ENCODE results near the gene ARL5C.
"Not testable (repeated sequence)": the region's sequence is repeated elsewhere in the genome, so short reads cannot be mapped to it uniquely, and the experiment has no call there.

The ARL5C gene

DNA sequence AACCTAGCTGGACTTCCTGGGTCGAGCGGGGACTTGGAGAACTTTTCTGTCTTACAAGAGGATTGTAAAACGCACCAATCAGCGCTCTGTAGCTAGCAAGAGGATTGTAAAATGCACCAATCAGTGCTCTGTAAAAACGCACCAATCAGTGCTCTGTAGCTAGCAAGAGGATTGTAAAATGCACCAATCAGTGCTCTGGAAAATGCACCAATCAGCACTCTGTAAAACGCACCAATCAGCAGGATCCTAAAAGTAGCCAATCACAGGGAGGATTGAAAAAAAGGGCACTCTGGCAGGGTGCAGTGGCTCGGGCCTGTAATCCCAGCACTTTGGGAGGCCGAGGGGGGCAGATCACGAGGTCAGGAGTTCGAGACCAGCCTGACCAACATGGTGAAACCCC is 2.5 kb upstream of the ARL5C start:
- DNase-seq = not testable (repeated sequence)

DNA sequence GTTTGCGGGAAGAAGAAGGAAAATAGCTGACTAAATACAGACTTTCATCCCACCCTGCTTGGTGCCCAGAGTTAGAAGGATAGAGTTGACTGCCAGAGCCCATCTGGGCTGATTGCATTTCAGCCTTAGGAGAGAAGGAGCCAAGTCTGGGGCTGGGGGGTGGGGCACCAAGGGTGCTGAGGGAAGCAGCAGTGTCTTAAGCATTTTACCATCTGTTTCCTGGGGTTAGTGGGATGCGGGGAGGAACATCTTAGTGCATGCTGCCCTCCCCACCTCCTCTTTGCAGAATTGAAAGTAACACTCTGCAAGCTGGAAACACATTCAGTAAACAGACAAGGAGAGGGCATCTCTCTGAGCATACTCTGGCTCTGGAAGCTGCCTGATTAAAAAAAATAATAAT is 1.5 kb upstream of the ARL5C start:
- peak in 11 of 51 donors; percentile 8 to 36 (median 25) for DNase-seq

DNA sequence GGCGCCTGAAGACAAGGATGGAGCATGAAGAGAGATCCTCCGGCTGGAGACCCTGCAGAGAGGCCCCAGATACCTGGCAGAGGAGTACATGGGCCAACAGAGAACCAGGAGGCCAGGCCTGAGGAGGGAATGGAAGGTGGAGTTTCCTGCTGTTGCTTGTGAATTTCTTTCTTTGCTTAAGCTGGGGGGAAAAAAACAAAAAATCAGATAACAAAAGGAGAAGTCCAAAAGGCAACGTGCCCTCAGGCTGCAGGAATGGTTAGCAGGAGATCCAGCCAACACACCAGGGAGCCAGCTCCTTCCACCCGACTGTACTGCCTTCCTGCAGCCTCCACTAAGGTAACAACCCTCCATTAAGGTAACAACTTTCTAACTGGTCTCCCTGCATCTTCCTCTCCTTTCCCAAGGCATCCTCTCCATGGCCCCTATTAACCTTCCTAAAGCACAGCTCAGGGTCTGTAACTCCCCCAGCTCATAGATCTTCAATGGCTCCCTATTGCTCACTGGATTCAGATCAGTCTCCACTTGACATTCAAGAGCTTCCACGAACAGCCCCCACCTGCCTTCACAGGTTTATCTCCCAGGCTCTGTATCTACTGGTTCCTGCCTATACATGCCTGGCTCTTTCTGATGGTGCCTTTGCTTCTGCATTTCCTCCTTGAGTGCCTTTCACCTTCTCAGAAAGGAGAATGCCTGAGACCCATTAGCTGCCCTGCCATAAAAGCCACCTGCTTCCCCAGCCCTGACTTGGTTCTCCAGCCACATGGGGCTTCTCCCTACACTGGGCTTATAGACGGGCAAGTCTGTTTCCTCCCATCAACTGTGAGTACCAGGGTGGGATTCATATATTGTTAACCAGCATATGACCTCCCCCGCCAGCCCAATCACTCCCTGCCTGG is 725 bp upstream of the ARL5C start:
- DNase-seq = no peak

DNA sequence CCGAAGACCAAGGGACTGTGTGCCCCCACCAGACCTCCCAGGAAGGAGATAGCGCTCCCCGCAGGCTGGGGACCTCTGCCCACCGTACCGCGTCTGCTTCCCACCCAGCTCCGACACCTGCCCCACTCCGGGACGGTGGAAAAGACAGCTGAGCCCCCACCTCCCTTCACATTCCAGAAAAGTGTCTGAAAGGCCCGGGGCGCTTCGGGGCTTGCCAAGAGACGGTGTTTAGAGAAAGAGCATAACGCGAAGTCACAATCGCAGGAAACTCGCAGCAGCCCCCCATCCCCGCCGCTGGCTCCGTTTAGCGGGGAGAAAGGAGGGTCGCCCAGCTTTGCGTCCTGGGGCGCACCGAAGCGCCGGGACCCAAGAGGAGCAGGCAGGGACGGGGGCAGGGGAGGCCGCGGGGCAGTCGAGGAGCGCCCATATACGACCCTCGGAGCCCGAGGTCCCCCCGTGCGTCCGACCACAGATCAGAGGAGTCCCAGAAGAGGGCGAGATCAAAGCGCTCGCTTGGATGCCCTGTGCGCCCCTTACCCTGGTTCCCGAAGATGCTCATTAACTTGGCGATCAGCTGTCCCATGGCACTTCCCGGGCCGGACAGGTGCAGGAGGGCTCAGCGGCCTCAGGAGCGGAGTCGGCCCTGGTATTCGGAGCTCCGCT is 652 bp downstream of the ARL5C start:
- no peak for DNase-seq

DNA sequence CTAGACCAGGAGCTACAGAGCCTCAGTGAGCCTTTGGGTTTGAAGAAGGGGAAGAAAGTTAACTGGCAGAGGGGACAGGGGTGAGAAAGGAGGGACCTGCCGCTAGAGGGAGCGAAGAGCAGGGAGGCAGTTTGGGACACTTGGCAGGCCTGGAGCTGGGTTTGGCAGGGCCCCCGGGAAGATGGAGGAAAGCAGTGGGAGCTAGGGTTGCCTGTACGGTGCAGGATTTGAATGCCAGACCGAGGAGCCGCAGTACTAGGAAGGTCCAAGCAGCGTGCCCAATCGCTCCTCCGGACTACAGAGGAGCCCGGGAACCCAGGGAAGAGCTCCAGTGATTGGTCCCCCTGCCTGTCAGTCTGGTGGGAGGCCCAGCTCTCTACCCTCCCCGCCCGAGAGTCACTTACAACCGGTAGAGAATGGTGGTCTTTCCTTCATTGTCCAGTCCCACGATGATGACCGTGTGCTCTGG is 1.3 kb downstream of the ARL5C start:
- DNase-seq = peak in 42 of 51 donors; percentile 14 to 81 (median 58)

DNA sequence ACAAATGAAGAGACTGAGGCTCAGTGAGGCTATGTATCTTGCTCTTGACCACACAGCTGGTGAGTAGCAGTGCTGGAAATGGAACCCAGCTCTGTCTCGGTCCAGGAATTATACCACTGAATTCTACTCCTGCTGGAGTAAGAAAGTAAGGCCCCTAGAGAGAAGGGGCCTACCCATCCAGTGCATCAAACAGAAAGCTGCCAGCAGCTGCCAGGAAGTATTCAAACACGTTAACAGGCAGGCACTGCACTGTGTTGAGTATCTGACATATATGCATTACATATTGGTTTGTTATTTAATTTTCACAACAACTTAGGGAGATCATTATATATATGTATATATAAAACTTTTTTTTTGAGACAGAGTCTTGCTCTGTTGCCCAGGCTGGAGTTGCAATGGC is 4.0 kb downstream of the ARL5C start:
- no peak for DNase-seq

DNA sequence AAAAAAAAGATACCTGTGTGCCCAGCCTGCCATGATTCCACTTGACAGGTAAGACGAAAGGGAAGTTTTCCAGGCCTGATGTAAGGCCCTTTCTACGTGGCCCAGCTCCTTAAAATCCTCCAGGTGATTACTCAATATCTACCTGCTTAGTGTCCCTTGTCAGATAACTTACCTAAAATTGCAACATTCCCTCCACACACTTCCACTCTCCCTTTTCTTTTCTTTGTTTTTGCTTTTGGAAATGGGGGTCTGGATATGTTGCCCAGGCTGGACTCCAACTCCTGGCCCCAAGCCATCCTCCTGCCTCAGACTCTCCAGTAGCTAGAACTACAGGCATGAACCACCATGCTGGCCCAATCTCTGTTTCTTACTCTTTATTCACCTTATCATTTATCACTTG is 7.3 kb downstream of the ARL5C start:
- DNase-seq = no peak

DNA sequence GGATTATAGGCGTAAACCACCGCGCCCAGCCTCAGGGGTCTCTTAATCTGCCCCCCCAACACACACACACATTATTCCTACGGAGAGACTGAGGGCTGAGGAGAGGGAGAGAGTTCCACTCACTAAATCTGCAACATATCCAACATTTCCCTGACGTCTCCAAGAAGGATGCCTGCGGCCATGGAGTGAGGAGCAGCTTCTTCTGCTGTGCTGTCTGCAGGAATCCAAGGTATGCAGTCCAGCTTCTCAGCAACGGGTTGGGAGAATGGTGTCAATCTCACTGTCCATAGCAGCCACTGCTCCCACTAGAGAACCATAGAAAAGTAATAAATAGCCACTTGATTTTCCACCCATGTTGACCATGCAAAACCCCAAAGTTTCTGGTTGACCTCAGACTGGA is 9.5 kb downstream of the ARL5C start:
- no peak for DNase-seq

DNA sequence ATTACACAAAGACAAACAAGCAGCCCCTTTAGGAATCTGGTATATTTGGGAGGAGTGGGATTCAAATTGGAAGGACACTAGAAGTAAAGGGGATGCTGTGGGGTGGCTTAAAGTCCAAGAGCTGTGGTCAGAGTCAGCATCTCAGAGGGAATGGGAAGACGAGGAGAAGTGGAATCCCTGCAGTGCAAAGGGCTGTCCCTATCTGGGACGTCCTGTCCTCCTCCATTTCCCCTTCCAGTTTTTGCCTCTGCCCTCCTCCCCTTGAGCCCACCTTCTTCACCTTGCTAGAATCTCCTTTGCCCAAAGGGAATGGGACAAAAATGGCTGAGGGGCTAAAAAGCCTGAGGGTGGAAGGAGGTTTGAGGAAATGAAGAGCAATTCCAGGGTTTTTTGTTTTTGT is 10.3 kb downstream of the ARL5C start:
- no peak for DNase-seq

DNA sequence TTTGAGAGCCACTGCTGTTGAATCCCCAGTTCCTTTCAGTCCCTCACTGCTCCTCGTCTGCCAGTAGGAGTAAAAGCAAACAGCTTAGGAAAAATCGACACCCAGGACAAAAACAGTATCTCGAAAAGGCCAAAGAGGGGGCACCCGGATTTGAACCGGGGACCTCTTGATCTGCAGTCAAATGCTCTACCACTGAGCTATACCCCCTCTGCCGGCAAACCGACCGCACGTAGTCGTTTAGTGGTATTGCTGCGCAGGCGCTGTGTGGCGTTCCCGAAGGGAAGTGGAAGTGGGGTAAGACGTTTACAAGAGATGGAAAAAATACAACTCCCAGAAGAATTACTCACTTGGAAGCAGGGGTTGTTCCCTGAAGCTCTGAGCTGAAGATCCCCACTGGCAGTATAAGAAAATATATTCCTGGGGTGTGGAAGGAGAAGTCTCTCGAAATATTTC is 12.3 kb downstream of the ARL5C start:
- DNase-seq = peak; percentile 28 to 93 (median 83)

DNA sequence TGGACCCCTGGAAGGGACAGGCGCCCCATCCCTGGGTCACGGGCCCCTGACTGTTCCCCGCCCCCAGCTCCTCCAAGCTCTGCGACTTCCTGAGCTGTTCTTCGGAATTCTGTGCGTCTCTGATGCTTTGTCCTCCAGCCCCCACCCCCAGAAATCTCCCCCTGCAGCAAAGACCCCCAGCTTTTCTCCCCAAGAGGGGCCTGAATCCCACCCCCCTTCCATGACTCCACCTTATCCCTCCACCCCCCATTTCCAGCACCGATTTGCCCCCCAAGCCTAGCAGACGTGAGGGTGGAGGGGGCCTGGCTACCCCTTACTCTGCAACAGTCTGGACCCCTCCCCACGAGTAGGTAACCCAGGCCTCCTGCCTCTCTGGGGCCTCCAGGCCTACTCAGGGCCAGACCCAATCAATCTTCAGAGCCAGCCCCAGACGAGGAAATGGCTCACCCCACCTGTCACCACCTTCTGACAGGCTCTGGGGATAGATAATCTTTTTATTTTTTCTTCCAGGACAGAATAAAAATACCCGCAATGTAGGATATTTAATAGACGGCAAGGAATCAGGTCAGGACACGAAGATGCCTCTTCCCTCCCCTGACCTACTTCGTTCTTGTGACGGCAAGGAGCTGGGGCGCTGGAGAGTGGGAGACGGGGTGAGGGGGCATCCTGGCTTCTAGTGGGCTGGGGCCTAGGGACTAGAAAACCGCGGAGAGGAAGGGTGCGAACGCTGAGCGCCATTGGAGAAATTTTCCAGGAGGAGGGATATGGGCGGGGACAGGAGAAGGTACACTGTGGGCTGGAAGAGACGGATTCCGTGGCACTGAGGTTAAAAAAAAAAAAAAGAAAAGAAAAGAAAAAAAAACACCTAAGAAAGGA is 13.8 kb downstream of the ARL5C start:
- peak in 2 of 51 donors; percentile 50 to 56 for DNase-seq

DNA sequence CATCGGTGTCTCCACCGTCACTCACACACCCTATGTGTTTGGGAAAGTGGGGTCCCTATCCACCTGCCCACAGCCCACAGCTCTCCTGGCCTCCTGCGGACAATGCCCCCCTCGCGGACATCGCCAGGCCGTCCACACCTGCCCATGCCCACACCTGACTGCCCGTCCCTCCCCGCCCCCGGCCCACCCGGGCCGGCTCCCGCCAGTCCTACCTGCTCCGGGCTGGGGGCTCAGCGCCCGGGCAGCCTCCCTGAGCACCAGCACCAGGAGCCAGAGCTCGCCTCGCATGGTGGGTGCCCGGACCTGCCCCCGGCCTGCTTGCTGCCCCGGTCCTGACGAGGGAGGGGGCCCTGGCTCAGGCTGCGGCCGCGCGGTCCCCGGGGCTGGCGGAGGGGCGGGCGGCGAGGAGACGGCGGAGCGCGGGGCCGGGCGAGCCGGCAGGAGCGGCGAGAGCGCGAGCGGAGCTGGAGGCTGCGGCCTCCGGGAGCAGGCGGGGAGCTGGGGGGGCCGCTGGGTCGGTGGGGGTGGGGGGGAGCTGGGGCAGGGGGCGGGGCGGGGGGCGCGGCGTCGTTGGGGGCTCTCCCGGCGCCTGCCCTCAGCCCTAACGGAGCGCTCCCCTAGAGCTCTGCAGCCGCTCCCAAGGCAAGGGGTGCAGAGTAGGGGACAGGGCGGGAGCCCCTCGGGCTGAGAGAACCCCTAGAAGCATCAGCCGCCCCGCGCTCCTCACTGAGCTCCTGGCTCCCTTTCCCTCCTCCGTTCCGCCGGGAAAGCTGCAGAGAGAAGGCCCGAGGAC is 14.6 kb downstream of the ARL5C start, which contains the start of gene PLXDC1:
PLXDC1 (minus strand) TSS at position 488 of the 793 bp plus-strand sequence; CDS start at position 288, 200 bp downstream.
- DNase-seq = peak in 2 of 51 donors; percentile 14 to 27

DNA sequence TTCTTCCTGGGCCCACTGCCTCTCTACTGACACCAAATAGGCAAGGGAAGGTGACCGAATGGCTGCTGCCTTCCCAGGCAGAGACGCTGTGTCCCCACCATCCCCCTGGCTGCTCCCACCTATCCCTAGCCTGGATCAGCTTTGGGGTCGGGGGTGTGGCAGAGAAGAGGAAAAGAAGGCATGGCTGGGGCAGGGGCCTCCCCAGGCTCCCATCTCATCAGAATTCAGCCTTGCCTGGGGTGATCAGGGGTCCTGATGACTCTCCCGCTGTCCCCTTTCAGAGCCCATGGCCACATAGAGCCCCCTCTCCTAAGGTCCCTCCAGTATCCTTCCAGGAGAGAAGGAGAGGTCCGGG is 15.2 kb downstream of the ARL5C start:
- no peak for DNase-seq

DNA sequence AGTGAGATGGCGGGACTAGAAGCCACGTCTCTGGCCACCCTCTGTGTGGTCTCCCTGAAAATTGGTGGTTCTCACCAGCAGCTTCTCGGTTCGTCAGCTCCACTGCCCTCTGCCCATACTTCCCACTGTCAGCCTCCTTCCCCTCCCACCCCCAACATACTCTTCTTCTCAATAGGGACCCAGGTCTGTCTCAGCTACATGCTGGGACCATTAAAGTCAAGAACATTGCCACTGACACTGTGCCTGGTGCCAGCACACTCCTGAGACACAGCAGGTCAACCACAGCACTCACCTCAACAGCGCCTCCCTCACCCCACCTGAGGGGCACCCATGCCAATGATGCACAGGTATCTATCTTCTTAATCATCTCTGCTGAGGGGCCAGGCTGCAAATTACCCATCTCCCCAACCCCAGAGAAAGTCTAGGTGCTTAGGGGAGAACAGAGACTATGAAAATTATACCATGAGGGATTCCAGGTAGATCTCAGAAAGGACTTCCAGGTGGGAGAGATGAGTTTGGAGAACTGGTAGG is 15.8 kb downstream of the ARL5C start:
- no peak for DNase-seq

DNA sequence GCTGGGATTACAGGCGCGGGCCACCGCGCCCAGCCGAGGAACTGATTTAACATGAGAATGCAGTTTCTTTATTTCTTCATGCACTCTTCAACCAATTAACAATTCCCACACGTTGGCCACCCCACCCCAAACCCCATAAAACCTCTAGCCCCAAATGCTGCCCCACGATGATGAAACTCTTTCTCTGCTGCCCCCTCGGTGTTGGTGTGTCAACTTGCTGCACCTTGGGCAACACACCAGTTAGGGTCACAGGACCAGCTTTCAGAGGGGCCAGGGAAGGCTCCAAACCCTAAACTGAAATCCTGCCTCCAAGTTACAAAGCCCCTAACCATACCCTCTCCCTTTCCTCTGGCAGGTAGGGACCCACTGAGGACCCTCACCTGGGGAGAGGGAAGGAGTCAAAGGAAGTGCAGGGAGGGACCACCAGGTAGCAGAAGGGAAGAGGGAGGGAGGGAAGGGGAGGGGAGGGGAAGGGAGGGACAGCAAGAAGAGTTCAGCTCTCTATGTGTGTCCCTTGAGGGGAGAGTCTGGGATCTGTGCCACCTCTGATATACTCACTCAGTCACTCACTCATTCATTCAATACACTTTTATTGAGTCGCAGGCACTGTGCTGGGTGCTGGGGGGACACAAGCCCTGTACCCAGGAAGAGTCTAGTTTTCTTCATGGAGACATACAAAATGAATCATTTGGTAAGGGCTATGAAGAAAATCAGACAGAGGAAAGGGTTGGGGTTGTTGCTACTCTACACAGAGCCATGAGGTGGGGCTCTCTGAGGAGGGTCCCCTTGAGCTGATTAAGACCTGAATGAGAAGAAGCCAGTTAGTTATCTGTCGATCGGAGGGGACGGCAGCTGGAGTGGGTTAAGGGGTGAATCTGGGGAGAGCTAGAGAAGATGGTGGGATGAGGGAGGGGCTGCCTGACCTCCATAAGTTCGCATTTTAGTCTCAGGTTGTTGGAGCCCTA is 18.5 kb downstream of the ARL5C start:
- no peak for DNase-seq

DNA sequence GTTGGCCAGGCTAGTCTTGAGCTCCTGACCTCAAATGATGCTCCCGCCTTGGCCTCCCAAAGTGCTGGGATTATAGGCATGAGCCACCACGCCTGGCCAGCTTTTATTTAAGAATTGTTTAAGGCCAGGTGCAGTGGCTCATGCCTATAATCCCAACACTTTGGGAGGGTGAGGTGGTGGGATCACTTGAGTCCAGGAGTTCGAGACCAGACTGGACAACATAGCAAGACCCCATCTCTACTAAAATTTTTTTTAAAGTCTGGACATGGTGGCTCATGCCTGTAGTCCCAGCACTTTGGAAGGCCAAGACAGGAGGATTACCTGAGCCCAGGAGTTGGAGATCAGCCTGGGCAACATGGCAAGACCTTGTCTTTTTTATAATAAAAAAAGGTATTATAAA is 19.7 kb downstream of the ARL5C start:
- DNase-seq = no peak

DNA sequence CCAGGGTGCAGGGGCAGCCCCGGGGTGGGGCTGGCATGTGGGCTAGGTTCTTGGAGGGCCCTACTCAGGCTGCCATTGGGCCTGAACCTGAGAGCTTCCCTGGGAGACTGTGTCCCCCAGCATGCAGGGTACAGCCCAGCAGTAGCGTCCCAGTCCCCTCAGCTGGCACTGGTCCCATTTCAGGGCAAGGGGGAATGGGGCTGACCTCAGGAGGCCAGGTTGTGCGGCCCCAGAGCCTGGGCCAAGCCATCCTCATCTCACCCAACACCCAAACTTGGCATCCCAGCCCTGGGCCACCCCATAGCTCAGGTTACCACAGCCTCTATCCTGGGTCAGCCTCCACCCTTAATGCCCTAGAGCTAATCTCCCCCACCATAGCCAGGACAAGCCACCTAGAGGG is 20.8 kb downstream of the ARL5C start:
- no peak for DNase-seq

DNA sequence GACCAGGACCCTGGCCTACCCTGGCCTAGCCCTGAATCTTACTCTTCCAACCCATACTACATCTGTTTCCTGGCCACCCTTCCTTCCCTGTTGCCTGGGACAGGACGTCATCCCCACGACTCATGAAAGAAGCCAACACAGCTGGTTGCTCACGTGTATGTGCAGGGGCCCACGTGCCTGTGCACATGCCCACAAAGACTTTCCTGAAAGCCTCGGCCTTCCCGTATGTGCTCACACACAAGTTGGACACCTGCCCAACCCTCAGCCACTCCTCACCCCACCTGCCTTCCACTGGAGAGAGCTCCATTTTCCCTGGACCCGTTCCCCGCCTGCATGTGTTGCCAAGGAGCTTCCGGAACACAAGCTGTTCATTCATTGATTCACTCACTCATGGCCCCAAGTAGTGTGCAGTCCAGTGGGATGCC is 21.5 kb downstream of the ARL5C start:
- DNase-seq = peak in 10 of 51 donors; percentile 11 to 49 (median 22)

DNA sequence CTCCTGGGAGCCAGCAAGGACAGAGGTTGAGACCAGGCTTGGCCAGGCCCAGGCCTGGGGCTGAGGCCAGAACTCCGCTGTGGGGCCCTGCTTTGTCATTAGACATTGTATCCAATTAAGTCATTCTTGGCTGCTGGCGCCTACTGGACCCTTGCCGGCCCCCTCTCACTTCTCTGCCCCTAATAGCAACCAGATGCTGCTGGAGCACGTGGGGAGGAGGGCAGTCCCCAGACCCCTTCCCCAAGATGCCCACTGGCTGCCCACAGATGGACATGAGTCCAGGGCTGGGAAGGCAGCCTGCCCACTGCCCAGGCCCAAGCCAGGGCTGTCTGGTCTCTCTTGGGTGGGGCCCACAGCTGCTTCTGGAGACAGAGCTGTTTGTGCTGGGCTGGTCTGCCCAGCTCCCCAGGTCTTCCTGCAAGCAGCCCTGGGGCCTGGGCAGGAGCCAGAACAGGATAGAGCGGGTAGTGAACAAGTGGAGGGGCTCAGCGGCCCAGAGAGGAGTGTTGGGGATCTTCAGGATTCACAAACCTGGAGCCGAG is 22.3 kb downstream of the ARL5C start:
- peak in 2 of 51 donors; percentile 8 to 54 for DNase-seq

All from hypothalamus (tissue), 51 donors.